WTC11 (cell line): ENCODE data around the gene PPP2R5A.

Experiments
- ETV6 ChIP-seq: sonication (generic); formaldehyde crosslinking; IDR thresholded peaks from 2 replicates; pipeline ENCODE4 v1.8.1; 2022; ENCODE audit warnings: mild to moderate bottlenecking, missing genetic modification reagents
- JUN ChIP-seq: sonication (generic); formaldehyde crosslinking; IDR thresholded peaks from 2 replicates; pipeline ENCODE4 v1.8.0; 2023; ENCODE audit warnings: mild to moderate bottlenecking, missing genetic modification reagents
- SMAD3 ChIP-seq: sonication (generic); formaldehyde crosslinking; IDR thresholded peaks from 2 replicates; pipeline ENCODE4 v1.8.0; 2022; ENCODE audit warnings: missing genetic modification reagents, mild to moderate bottlenecking, borderline replicate concordance
- SOX15 ChIP-seq: fragments of 250-450 bp; sonication (Bioruptor Pico); IDR thresholded peaks from 2 replicates; pipeline ENCODE4 v1.9.0; 2021; ENCODE audit warnings: mild to moderate bottlenecking
- TF ChIP-seq, protein P1 (sequence below): sonication (generic); formaldehyde crosslinking; IDR thresholded peaks from 2 replicates; pipeline ENCODE4 v1.8.1; 2022; ENCODE audit warnings: missing genetic modification reagents, borderline replicate concordance
- TF ChIP-seq, protein P2 (sequence below): sonication (generic); formaldehyde crosslinking; IDR thresholded peaks from 2 replicates; pipeline ENCODE4 v1.8.1; 2023; ENCODE audit warnings: mild to moderate bottlenecking, moderate library complexity, missing genetic modification reagents
- TF ChIP-seq, protein P3 (sequence below): fragments of 200-600 bp; IDR thresholded peaks from 2 replicates; pipeline ENCODE4 v1.8.0; 2022; ENCODE audit warnings: antibody characterized with exemption
- TF ChIP-seq, protein P4 (sequence below): sonication (generic); formaldehyde crosslinking; IDR thresholded peaks from 2 replicates; pipeline ENCODE4 v1.8.1; 2022; ENCODE audit warnings: low read depth, missing genetic modification reagents, borderline replicate concordance

DNA sequence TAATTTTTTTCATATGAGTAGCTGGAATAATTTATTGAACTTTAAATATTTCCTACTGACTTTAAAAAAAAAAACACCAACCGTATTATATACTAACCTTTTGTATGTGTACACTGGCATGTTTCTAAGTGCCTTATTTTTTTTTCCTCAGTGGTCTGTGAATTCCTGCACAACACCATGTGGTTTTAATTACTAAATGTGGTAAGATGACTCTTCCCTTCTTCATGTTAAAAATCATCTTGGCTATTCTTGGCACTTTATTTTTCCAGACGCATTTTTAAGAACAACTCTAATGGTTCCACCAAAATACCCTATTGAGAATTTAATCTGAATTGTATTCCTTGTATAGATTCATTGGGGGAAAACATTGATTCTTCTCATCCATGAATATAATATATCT, 28.4 kb downstream of the PPP2R5A start:
- TF ChIP-seq SMAD3 (CRISPR knock-in tag) (no peak), JUN (CRISPR knock-in tag) (no peak), ETV6 (CRISPR knock-in tag) (no peak), SOX15 (CRISPR knock-in tag) (no peak)
- TF ChIP-seq, protein P1, sequence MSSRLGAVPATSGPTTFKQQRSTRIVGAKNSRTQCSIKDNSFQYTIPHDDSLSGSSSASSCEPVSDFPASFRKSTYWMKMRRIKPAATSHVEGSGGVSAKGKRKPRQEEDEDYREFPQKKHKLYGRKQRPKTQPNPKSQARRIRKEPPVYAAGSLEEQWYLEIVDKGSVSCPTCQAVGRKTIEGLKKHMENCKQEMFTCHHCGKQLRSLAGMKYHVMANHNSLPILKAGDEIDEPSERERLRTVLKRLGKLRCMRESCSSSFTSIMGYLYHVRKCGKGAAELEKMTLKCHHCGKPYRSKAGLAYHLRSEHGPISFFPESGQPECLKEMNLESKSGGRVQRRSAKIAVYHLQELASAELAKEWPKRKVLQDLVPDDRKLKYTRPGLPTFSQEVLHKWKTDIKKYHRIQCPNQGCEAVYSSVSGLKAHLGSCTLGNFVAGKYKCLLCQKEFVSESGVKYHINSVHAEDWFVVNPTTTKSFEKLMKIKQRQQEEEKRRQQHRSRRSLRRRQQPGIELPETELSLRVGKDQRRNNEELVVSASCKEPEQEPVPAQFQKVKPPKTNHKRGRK (CRISPR knock-in tag): no peak
- TF ChIP-seq, protein P2, sequence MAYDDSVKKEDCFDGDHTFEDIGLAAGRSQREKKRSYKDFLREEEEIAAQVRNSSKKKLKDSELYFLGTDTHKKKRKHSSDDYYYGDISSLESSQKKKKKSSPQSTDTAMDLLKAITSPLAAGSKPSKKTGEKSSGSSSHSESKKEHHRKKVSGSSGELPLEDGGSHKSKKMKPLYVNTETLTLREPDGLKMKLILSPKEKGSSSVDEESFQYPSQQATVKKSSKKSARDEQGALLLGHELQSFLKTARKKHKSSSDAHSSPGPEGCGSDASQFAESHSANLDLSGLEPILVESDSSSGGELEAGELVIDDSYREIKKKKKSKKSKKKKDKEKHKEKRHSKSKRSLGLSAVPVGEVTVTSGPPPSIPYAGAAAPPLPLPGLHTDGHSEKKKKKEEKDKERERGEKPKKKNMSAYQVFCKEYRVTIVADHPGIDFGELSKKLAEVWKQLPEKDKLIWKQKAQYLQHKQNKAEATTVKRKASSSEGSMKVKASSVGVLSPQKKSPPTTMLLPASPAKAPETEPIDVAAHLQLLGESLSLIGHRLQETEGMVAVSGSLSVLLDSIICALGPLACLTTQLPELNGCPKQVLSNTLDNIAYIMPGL (CRISPR knock-in tag): no peak
- TF ChIP-seq, protein P3, sequence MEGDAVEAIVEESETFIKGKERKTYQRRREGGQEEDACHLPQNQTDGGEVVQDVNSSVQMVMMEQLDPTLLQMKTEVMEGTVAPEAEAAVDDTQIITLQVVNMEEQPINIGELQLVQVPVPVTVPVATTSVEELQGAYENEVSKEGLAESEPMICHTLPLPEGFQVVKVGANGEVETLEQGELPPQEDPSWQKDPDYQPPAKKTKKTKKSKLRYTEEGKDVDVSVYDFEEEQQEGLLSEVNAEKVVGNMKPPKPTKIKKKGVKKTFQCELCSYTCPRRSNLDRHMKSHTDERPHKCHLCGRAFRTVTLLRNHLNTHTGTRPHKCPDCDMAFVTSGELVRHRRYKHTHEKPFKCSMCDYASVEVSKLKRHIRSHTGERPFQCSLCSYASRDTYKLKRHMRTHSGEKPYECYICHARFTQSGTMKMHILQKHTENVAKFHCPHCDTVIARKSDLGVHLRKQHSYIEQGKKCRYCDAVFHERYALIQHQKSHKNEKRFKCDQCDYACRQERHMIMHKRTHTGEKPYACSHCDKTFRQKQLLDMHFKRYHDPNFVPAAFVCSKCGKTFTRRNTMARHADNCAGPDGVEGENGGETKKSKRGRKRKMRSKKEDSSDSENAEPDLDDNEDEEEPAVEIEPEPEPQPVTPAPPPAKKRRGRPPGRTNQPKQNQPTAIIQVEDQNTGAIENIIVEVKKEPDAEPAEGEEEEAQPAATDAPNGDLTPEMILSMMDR: no peak
- TF ChIP-seq, protein P4, sequence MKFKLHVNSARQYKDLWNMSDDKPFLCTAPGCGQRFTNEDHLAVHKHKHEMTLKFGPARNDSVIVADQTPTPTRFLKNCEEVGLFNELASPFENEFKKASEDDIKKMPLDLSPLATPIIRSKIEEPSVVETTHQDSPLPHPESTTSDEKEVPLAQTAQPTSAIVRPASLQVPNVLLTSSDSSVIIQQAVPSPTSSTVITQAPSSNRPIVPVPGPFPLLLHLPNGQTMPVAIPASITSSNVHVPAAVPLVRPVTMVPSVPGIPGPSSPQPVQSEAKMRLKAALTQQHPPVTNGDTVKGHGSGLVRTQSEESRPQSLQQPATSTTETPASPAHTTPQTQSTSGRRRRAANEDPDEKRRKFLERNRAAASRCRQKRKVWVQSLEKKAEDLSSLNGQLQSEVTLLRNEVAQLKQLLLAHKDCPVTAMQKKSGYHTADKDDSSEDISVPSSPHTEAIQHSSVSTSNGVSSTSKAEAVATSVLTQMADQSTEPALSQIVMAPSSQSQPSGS (CRISPR knock-in tag): no peak
